GM23338 (cell line): ENCODE data around the gene NDUFAF8. TPM values are rescaled to one million over a fixed set of nuclear protein-coding genes. Genes with fewer than 3 reads are reported as not detected.

Experiments used
- ATAC-seq: fragments of 200-7000 bp; cut with Tn5 transposase; 3 replicates; pipeline ENCODE4 v1.9.1; 2020
- DNase-seq: peaks from one replicate; pipeline ENCODE4 v3.0.0-alpha.2; 2015; ENCODE audit warnings: low spot score
- H2AFZ ChIP-seq: fragments of 200-600 bp; sonication (generic); 2 replicates; pipeline ENCODE4 v1.8.0; 2016; ENCODE audit warnings: antibody characterized with exemption, mild to moderate bottlenecking, moderate library complexity
- H3F3A ChIP-seq: fragments of 200-600 bp; sonication (generic); replicated peaks from 2 replicates; pipeline ENCODE4 v1.8.0; 2017; ENCODE audit warnings: antibody characterized with exemption, mixed run types, low read depth
- H3K27ac ChIP-seq: fragments of 200-600 bp; sonication (generic); 2 replicates; pipeline ENCODE4 v1.6.1; 2016; ENCODE audit warnings: low read depth
- H3K27me3 ChIP-seq: fragments of 200-600 bp; sonication (generic); 2 replicates; pipeline ENCODE4 v1.8.0; 2016; ENCODE audit warnings: mild to moderate bottlenecking, mixed run types, moderate library complexity; ENCODE audit not compliant: insufficient read depth
- H3K36me3 ChIP-seq: fragments of 200-600 bp; sonication (generic); 2 replicates; pipeline ENCODE4 v1.8.0; 2016; ENCODE audit warnings: mild to moderate bottlenecking; ENCODE audit not compliant: insufficient read depth
- H3K4me1 ChIP-seq: fragments of 200-600 bp; sonication (generic); 2 replicates; pipeline ENCODE4 v1.8.0; 2016; ENCODE audit warnings: mild to moderate bottlenecking, moderate library complexity; ENCODE audit not compliant: insufficient read depth
- H3K4me2 ChIP-seq: fragments of 200-600 bp; sonication (generic); 2 replicates; pipeline ENCODE4 v1.7.1; 2017; ENCODE audit warnings: mixed run types
- H3K4me3 ChIP-seq: fragments of 200-600 bp; sonication (generic); 2 replicates; pipeline ENCODE4 v1.6.1; 2016; ENCODE audit warnings: mixed run types
- H3K79me2 ChIP-seq: fragments of 200-600 bp; sonication (generic); replicated peaks from 2 replicates; pipeline ENCODE4 v1.8.0; 2017; ENCODE audit warnings: mild to moderate bottlenecking; ENCODE audit not compliant: insufficient read depth
- H3K9me2 ChIP-seq: fragments of 200-600 bp; sonication (generic); 2 replicates; pipeline ENCODE4 v1.8.0; 2017; ENCODE audit not compliant: insufficient read depth
- H4K20me1 ChIP-seq: fragments of 200-600 bp; sonication (generic); replicated peaks from 2 replicates; pipeline ENCODE4 v1.8.0; 2017; ENCODE audit warnings: mild to moderate bottlenecking; ENCODE audit not compliant: insufficient read depth
- H3K27ac Mint-ChIP-seq: 2 replicates; pipeline ENCODE4 v1.8.0; 2020; ENCODE audit warnings: inconsistent platforms, mild to moderate bottlenecking, moderate library complexity, mixed read lengths
- H3K27me3 Mint-ChIP-seq: 3 replicates; pipeline ENCODE4 v1.8.0; 2022; ENCODE audit warnings: low read depth, mild to moderate bottlenecking, moderate library complexity, mixed read lengths, inconsistent platforms; ENCODE audit not compliant: insufficient read depth, poor library complexity
- H3K36me3 Mint-ChIP-seq: 3 replicates; pipeline ENCODE4 v1.8.0; 2021; ENCODE audit warnings: low read depth, mild to moderate bottlenecking, inconsistent platforms, moderate library complexity, mixed read lengths
- H3K4me1 Mint-ChIP-seq: 3 replicates; pipeline ENCODE4 v1.8.0; 2020; ENCODE audit warnings: mild to moderate bottlenecking, inconsistent platforms, mixed read lengths
- H3K4me3 Mint-ChIP-seq: 3 replicates; pipeline ENCODE4 v1.8.0; 2021; ENCODE audit warnings: moderate library complexity, mild to moderate bottlenecking, inconsistent platforms, mixed read lengths
- H3K9me3 Mint-ChIP-seq: 3 replicates; pipeline ENCODE4 v1.8.0; 2020; ENCODE audit warnings: moderate library complexity, mild to moderate bottlenecking, inconsistent platforms, mixed read lengths
- CREB1 ChIP-seq: fragments of 250-450 bp; sonication (Bioruptor Pico); IDR thresholded peaks from 2 replicates; pipeline ENCODE4 v1.5.0; 2020; ENCODE audit warnings: low read depth, mild to moderate bottlenecking, moderate library complexity
- EZH2 ChIP-seq: fragments of 200-600 bp; sonication (generic); IDR thresholded peaks from one replicate; pipeline ENCODE4 v1.8.0; 2017; ENCODE audit warnings: antibody characterized with exemption, mild to moderate bottlenecking, low read depth; ENCODE audit not compliant: unreplicated experiment
- EZH2phosphoT487 ChIP-seq: fragments of 200-600 bp; sonication (generic); IDR thresholded peaks from one replicate; pipeline ENCODE4 v1.8.1; 2018; ENCODE audit warnings: antibody characterized with exemption; ENCODE audit not compliant: unreplicated experiment
- NANOG ChIP-seq: IDR thresholded peaks from 2 replicates; pipeline ENCODE4 v1.6.1; 2016; ENCODE audit warnings: antibody characterized with exemption, borderline replicate concordance
- POLR2AphosphoS5 ChIP-seq: IDR thresholded peaks from 2 replicates; pipeline ENCODE4 v1.6.1; 2016; ENCODE audit warnings: antibody characterized with exemption, low read depth
- STAT1 ChIP-seq: IDR thresholded peaks from one replicate; pipeline ENCODE4 v1.6.1; 2016; ENCODE audit warnings: antibody characterized with exemption; ENCODE audit not compliant: unreplicated experiment
- ZNF331 ChIP-seq: fragments of 250-450 bp; sonication (Bioruptor Pico); IDR thresholded peaks from 2 replicates; pipeline ENCODE4 v1.5.0; 2020; ENCODE audit warnings: low read depth, mild to moderate bottlenecking, moderate library complexity
- polyA plus RNA-seq: library from polyadenylated mRNA; unstranded; fragments of >200 nt; fragmentation: Nextera tagmentation; extraction: Ambion mirVana; gene quantifications from 2 replicates; pipeline ENCODE4 v1.2.1, GENCODE V29; 2016
- total RNA-seq: library from RNA; depleted of rRNA; stranded (reverse); fragments of >200 nt; shearing (Covaris generic); gene quantifications from 2 replicates; pipeline ENCODE4 v1.2.3, GENCODE V29; 2014
- TF ChIP-seq, protein P1 (sequence below): IDR thresholded peaks from one replicate; pipeline ENCODE4 v1.6.1; 2018; ENCODE audit warnings: antibody characterized with exemption; ENCODE audit not compliant: unreplicated experiment
- TF ChIP-seq, protein P2 (sequence below), 2 experiments: fragments of 200-600 bp in 1 of 2; sonication (generic) in 1 of 2; conservative IDR thresholded peaks; 2 replicates each; pipeline versions ENCODE4 v1.5.1 to v1.6.1; 2016 to 2017; ENCODE audit warnings: antibody characterized with exemption in 2 of 2, low read depth in 2 of 2, mild to moderate bottlenecking in 2 of 2, moderate library complexity in 1 of 2
- TF ChIP-seq, protein P3 (sequence below): IDR thresholded peaks from 2 replicates; pipeline ENCODE4 v1.6.1; 2016; ENCODE audit warnings: antibody characterized with exemption

Gene NDUFAF8
- total and polyA plus RNA-seq, 2 experiments from 2014 or later: 21.5 to 156 TPM

DNA sequence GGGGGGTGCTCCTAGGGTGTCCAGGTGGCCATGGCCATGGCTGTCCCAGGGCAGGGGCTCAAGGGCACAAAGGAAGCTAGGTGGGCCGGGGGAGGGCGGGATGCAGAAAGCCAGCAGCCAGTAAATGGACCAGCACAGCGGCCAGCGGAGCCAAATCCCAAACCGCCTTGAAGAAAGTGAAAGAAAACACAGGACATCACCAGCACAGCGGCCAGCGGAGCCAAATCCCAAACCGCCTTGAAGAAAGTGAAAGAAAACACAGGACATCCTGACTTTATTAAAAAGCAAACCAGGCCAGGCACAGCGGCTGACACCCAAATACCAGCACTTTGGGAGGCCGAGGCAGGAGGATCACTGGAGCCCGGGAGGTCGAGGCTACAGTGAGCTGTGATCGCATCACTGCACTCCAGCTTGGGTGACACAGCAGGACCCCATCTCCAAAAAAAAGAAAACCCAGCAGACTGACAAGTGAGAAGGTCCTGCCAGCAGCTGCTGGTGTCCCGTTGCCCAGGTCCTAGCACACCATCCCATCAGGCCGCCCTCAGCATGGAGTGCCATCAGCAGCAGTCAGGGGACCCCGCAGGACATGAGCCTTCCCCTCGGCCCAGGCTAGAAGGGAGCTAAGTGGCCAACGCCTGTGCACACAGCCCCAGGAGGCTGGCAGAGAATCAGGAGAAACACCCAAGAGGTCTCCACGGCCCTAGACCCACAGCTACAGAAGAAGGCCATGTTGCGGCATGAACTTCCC is 39.0 kb downstream of the NDUFAF8 start (continued):
- TF ChIP-seq, protein P1, sequence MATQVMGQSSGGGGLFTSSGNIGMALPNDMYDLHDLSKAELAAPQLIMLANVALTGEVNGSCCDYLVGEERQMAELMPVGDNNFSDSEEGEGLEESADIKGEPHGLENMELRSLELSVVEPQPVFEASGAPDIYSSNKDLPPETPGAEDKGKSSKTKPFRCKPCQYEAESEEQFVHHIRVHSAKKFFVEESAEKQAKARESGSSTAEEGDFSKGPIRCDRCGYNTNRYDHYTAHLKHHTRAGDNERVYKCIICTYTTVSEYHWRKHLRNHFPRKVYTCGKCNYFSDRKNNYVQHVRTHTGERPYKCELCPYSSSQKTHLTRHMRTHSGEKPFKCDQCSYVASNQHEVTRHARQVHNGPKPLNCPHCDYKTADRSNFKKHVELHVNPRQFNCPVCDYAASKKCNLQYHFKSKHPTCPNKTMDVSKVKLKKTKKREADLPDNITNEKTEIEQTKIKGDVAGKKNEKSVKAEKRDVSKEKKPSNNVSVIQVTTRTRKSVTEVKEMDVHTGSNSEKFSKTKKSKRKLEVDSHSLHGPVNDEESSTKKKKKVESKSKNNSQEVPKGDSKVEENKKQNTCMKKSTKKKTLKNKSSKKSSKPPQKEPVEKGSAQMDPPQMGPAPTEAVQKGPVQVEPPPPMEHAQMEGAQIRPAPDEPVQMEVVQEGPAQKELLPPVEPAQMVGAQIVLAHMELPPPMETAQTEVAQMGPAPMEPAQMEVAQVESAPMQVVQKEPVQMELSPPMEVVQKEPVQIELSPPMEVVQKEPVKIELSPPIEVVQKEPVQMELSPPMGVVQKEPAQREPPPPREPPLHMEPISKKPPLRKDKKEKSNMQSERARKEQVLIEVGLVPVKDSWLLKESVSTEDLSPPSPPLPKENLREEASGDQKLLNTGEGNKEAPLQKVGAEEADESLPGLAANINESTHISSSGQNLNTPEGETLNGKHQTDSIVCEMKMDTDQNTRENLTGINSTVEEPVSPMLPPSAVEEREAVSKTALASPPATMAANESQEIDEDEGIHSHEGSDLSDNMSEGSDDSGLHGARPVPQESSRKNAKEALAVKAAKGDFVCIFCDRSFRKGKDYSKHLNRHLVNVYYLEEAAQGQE: no peak
- TF ChIP-seq, protein P2, sequence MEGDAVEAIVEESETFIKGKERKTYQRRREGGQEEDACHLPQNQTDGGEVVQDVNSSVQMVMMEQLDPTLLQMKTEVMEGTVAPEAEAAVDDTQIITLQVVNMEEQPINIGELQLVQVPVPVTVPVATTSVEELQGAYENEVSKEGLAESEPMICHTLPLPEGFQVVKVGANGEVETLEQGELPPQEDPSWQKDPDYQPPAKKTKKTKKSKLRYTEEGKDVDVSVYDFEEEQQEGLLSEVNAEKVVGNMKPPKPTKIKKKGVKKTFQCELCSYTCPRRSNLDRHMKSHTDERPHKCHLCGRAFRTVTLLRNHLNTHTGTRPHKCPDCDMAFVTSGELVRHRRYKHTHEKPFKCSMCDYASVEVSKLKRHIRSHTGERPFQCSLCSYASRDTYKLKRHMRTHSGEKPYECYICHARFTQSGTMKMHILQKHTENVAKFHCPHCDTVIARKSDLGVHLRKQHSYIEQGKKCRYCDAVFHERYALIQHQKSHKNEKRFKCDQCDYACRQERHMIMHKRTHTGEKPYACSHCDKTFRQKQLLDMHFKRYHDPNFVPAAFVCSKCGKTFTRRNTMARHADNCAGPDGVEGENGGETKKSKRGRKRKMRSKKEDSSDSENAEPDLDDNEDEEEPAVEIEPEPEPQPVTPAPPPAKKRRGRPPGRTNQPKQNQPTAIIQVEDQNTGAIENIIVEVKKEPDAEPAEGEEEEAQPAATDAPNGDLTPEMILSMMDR (conservative IDR thresholded peaks at IDR 0.05; ENCODE audit: low read depth in 2 of 2): no peak
- no peak for TF ChIP-seq EZH2phosphoT487
- no peak for TF ChIP-seq NANOG
- TF ChIP-seq CREB1 (CRISPR knock-in tag): no peak
- no peak for TF ChIP-seq EZH2
- TF ChIP-seq POLR2AphosphoS5: no peak

DNA sequence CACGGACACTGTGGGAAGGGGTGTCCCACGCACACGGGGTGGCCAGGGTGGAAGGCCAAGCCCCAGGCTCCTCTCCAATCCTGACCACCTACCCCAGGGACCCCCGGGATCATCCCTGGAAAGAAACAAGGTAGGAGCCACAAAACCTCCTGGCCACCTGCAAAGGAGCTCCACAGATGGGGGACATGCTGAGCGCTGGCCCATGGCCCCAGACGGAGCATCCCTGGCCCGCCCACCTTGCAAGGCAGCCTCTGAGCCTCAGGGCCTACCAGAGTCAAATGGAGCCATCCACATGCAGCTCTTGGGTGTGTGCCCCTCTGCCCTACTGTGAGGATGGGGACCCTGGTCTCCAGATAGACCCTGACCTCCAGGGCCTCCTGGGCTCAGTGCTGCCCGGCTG is 39.7 kb downstream of the NDUFAF8 start:
- no peaks in the 10 kb centered on the region for H3K4me1 ChIP-seq
- no peaks in the 10 kb centered on the region for H3K27me3 ChIP-seq
- no peak for ATAC-seq
- no peaks in the 10 kb centered on the region for H3K9me2 ChIP-seq
- no peaks in the 10 kb centered on the region for H3F3A ChIP-seq
- peaks cover 4% of the 10 kb centered on the region for H3K27me3 Mint-ChIP-seq
- no peak overlapping the region for H3K27ac ChIP-seq
- peaks cover 10% of the 10 kb centered on the region for H3K36me3 Mint-ChIP-seq
- H4K20me1 ChIP-seq: no peaks in the 10 kb centered on the region; the same call in 1 of the 2 replicates
- H3K9me3 Mint-ChIP-seq: no peaks in the 10 kb centered on the region
- no peak overlapping the region for H3K4me2 ChIP-seq
- no peak for DNase-seq
- H3K4me3 Mint-ChIP-seq: no peak overlapping the region
- no peaks in the 10 kb centered on the region for H3K79me2 ChIP-seq
- no peak overlapping the region for H3K4me3 ChIP-seq
- TF ChIP-seq STAT1: no peak
- no peak for TF ChIP-seq ZNF331 (CRISPR knock-in tag)
- TF ChIP-seq, protein P3, sequence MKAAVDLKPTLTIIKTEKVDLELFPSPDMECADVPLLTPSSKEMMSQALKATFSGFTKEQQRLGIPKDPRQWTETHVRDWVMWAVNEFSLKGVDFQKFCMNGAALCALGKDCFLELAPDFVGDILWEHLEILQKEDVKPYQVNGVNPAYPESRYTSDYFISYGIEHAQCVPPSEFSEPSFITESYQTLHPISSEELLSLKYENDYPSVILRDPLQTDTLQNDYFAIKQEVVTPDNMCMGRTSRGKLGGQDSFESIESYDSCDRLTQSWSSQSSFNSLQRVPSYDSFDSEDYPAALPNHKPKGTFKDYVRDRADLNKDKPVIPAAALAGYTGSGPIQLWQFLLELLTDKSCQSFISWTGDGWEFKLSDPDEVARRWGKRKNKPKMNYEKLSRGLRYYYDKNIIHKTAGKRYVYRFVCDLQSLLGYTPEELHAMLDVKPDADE: no peak
- H3K4me1 Mint-ChIP-seq: no peaks in the 10 kb centered on the region
- no peak overlapping the region for H2AFZ ChIP-seq
- no peaks in the 10 kb centered on the region for H3K36me3 ChIP-seq
- no peak overlapping the region for H3K27ac Mint-ChIP-seq
